ENCODE data around the gene WDR41. TPM values are rescaled to one million over a fixed set of nuclear protein-coding genes. Genes with fewer than 3 reads are reported as not detected.

The WDR41 gene
- total RNA-seq, 4 donors from 2014 or later, result 82.7 to 161 (median 126) TPM

DNA sequence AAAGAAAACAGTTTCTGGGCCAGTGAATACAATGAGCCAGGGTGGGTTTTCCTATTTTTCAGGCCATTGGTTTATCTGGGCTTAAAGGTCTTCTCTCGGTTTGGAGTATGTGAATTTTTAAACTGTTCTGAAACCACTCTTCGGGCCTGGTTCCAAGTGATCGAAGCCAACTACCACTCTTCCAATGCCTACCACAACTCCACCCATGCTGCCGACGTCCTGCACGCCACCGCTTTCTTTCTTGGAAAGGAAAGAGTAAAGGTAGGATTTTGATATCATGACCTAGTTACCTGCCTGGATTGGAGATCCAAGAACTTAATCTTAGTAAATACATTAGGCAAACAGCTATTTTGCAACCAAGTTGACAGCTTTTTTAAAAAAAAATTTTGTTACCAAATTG, 79.1 kb downstream of the WDR41 start:
- Histone ChIP-seq H3K9me3 (no peaks in the 10 kb centered on the region), H3K27ac (no peak overlapping the region), H3K4me3 (no peak overlapping the region), H3K36me3 (no peaks in the 10 kb centered on the region), H3K27me3 (no peaks in the 10 kb centered on the region), H3K4me1 (no peaks in the 10 kb centered on the region)
- TF ChIP-seq, protein P1, sequence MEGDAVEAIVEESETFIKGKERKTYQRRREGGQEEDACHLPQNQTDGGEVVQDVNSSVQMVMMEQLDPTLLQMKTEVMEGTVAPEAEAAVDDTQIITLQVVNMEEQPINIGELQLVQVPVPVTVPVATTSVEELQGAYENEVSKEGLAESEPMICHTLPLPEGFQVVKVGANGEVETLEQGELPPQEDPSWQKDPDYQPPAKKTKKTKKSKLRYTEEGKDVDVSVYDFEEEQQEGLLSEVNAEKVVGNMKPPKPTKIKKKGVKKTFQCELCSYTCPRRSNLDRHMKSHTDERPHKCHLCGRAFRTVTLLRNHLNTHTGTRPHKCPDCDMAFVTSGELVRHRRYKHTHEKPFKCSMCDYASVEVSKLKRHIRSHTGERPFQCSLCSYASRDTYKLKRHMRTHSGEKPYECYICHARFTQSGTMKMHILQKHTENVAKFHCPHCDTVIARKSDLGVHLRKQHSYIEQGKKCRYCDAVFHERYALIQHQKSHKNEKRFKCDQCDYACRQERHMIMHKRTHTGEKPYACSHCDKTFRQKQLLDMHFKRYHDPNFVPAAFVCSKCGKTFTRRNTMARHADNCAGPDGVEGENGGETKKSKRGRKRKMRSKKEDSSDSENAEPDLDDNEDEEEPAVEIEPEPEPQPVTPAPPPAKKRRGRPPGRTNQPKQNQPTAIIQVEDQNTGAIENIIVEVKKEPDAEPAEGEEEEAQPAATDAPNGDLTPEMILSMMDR (IDR thresholded peaks at IDR 0.05), result no peak
- no peak for TF ChIP-seq POLR2A (IDR thresholded peaks at IDR 0.05)
- intact Hi-C loops (cut with DNase I; ENCODE audit: low total_unique reads), result no loop called here
- no peak for DNase-seq

DNA sequence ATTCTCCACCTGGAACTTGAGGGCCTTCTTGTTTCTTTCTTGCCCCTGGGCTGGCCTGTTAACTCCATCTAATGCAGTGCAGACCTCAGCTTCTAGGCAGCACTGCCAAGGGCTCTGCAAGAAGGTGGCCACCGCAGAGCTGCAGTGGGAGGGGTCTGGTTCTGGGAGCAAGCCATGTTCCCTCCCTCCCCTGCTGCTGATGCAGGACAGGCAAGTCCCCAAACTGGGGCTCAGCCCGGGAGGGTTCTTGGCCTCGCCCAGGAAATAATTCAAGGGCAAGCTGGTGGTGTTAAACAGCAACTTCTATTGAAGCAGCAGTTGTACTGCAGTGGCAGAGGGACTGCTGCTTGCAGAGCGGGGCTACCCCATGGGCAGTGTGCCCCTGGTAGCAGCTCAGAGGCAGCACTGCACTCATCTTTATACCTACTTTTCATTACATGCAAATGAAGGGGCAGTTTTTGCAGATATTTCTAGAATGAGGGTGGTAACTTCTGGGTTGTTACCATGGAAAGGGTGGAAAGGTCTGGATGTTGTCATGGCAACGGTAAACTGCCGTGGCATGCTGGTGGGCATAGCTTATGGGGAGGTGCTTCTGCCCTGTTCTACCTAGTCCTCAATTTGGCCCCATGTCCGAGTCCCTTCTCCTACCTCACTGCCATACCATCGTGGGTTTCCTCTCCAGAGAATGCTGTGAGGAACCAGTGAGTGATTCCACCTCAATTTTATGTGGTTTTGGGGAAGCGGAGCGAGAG, 82.1 kb downstream of the WDR41 start:
- Histone ChIP-seq H3K36me3 (no peaks in the 10 kb centered on the region), H3K9me3 (no peaks in the 10 kb centered on the region), H3K27ac (no peak overlapping the region), H3K4me1 (no peaks in the 10 kb centered on the region), H3K27me3 (no peaks in the 10 kb centered on the region), H3K4me3 (no peak overlapping the region)
- no peak for TF ChIP-seq POLR2A (IDR thresholded peaks at IDR 0.05)
- TF ChIP-seq, protein P1 (IDR thresholded peaks at IDR 0.05), result no peak
- DNase-seq, result no peak
- intact Hi-C loops (cut with DNase I; ENCODE audit: low total_unique reads), result no loop called here

DNA sequence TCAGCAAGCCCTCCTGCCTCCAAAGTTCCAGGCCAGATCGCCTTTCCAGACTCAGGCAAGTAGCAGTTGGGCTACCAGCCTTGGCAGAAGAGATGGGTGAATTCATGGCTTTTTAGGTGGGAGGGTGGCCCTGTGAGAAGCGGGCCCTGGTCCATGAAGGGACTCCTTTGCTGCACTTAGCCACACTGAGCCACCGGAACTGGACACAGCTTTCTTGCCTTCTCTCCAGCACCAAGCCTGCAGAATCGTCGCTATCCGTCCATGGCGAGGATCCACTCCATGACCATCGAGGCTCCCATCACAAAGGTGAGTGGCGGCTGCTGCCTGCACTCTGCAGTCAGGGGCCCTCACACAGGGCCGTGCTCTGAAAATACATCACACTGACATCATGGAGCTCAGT, 85.0 kb downstream of the WDR41 start:
- no peak for TF ChIP-seq POLR2A (IDR thresholded peaks at IDR 0.05)
- TF ChIP-seq, protein P1 (IDR thresholded peaks at IDR 0.05), result no peak
- H3K27ac ChIP-seq, result no peak overlapping the region
- H3K4me1 ChIP-seq, result no peaks in the 10 kb centered on the region

DNA sequence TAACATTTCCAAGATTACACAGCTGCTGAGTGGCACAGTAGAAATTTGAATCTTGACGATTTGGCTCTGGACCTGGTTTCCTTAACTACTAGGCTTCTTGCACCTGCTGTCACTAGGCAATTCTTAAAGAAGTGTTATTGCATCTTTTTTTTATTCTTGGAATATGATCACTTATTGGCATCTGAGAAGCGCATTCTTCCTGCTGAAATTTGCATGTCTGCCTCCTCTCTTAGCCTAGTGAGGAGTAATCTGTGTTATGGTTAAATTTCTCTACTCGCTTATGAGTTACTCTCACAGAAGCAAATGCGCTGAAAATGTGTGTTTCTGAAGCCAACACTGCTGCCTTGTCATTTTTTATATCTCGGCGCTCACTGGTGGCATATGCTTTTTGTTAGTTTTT, 89.3 kb downstream of the WDR41 start:
- H3K9me3 ChIP-seq, result no peaks in the 10 kb centered on the region
- no peaks in the 10 kb centered on the region for H3K36me3 ChIP-seq
- no peak overlapping the region for H3K4me3 ChIP-seq
- intact Hi-C loops (cut with DNase I; ENCODE audit: low total_unique reads), result no loop called here
- H3K4me1 ChIP-seq, result no peaks in the 10 kb centered on the region
- DNase-seq, result no peak
- H3K27me3 ChIP-seq, result no peaks in the 10 kb centered on the region
- no peak overlapping the region for H3K27ac ChIP-seq
- TF ChIP-seq, protein P1 (IDR thresholded peaks at IDR 0.05), result no peak
- no peak for TF ChIP-seq POLR2A (IDR thresholded peaks at IDR 0.05)

More for the DNA sequence above, 85.0 kb downstream of the WDR41 start:
- no peak overlapping the region for H3K4me3 ChIP-seq
- no peaks in the 10 kb centered on the region for H3K27me3 ChIP-seq
- intact Hi-C loops (cut with DNase I; ENCODE audit: low total_unique reads), result no loop called here
- H3K36me3 ChIP-seq, result no peaks in the 10 kb centered on the region
- DNase-seq, result no peak
- no peaks in the 10 kb centered on the region for H3K9me3 ChIP-seq

DNA sequence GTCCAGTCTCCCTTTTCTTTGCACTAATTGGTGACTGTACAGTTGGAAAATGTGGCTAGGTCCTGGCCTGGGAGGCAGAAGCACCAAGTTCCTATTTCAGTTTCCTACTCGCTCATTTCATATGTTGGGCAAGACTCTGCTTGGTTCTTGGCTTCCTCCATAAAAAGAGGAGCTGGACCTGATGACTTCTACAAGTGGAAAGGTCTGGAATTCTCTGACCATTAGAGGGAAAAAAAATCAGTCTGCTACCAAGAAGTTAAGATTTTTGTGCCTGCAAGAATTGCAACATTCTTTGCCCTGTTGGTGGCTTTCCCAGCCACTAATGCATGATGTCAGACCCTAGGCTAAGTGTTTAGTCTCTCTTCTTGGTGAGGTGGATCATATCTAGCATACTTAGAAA, 91.5 kb downstream of the WDR41 start:
- no peak for TF ChIP-seq POLR2A (IDR thresholded peaks at IDR 0.05)
- TF ChIP-seq, protein P1 (IDR thresholded peaks at IDR 0.05), result no peak
- Histone ChIP-seq H3K4me3 (no peak overlapping the region), H3K9me3 (no peaks in the 10 kb centered on the region), H3K36me3 (no peaks in the 10 kb centered on the region), H3K27me3 (no peaks in the 10 kb centered on the region), H3K27ac (no peak overlapping the region), H3K4me1 (no peaks in the 10 kb centered on the region)
- no peak for DNase-seq
- intact Hi-C loops (cut with DNase I; ENCODE audit: low total_unique reads), result no loop called here
